ENCODE data around the gene ARHGAP23.
"Not testable (repeated sequence)": the region's sequence is repeated elsewhere in the genome, so short reads cannot be mapped to it uniquely, and the experiment has no call there.

Gene ARHGAP23

DNA sequence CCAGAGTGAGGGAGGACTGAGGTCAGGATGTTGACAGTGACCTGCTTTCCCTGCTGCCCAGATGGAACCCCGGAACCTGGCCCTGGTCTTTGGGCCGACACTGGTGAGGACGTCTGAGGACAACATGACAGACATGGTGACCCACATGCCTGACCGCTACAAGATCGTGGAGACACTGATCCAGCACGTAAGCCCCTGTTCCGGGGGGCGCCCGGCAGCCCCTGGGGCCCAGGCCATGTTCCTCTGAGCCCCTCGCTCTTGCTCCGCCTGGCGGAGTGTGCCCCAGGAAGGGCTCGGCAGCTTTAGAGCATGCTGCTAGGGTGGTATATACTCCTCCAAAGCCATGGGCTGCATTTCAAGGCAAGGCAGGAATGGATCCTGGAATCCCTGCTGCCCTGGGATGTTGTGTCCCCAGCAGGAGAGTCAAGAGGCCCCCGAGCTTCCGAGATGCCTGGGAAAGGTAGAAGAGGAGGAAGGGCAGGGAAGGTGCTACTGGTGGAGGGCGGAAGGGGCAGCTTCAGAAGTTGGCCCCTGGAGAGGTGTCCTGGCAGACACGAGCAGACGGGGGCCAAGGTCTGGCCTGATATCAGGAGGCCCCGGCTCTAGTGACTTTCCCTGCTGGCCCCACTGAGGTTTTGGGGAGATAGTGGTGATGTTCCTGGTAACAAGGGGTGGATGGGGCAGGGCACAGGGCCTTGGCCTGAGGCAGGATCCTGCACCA lies 63.2 kb downstream of the ARHGAP23 start:
- not testable (repeated sequence) for DNase-seq

DNA sequence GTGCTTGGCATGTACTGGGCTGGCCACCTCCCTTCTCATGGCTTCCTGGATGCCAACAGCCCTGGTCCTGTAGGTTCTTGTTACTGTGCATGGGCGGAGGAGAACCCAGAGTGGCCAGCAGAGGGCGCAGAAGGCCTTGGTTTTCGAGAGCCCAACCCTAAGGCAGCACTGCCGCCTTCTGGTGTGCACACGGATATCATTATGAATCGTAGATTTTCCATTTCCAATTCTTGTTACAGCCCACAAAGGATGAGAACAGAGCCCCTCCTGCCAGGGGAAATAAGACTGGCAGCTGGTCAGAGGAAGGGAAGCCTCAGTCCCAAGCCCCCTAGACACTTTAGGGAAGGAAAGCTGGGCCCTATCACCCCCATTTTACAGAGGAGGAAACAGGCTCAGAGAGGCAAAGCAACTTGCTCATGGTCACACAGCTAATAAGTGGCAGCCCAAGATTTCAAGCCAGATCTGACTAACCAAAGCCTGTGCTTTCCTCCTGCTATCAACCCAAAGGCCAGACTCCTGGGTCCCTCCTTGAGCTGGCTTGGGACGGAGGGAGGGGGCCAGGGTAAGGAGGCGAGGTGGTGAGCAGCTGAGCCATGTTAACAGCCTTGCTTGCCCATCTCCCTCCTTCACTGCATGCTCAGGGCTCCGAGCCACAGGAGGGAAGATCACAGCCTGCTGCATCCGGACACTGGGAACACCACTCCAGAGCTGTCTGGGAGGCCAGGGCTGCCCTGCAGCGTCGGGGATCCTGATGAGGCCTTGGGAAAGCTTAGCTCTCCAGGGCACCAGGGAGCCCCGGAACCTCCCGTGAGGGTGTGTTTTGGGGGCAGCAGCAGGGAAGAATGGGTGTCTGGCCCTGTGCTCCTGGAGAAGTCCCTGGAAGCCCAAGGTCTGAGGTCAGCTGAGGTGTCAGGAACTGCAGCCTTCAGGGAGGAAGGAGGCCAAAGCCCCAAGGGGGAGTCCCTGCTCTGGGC lies 64.1 kb downstream of the ARHGAP23 start:
- peak; percentile 51 to 93 for DNase-seq

DNA sequence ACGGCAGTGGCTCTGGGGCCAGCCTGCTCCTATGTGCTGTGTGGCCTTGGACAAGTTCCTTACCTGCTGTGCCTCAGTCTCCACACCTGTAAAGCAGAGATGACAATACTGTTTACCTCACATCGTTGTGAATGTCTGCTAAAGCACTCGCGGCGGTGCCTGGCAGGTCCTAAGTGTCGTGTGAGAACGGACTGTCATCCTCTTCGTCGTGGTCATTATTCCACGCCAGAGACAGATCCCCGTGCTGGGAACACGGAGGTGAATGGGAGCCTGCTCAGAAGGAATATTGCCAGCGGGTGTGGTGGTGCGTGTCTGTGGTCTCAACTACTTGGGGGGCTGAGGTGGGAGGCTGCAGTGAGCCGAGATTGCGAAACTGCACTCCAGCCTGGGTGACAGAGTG lies 65.9 kb downstream of the ARHGAP23 start:
- DNase-seq, result not testable (repeated sequence)

DNA sequence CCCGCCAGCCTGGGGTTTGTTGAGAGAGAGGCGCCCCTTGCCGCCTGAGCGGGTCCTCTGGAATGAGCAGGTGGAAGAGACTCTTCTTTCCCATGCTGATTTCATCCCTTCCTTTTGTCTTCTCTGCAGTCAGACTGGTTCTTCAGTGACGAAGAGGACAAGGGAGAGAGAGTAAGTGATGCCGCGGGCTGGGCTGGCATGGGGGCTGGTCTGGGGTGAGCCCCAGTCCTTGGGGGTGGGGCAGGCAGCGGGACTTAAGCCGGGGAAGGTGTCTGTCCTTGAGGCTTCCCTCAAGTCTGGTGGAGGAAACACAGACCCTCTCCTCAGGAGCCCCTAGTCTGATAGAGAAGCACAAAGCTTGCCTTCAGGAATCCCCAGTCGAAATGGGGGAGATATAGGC lies 69.4 kb downstream of the ARHGAP23 start:
- not testable (repeated sequence) for DNase-seq

DNA sequence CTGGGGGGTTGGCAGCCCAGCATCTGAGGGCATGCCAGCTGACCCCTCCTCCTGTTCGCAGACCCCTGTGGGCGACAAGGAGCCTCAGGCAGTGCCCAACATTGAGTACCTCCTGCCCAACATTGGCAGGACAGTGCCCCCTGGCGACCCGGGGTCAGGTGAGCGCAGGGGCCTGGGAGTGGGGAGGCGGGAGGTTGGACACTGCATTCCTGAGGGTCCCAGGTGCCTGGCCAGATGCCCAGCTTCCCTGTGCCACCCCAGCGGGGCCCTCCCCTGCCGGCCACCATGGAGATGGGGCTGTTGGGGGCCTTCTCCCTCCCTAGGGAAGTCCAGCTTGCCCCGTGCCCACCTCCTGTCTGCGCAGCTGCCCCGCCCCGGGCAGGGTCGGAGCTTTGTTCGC lies 70.1 kb downstream of the ARHGAP23 start:
- no peak for DNase-seq

DNA sequence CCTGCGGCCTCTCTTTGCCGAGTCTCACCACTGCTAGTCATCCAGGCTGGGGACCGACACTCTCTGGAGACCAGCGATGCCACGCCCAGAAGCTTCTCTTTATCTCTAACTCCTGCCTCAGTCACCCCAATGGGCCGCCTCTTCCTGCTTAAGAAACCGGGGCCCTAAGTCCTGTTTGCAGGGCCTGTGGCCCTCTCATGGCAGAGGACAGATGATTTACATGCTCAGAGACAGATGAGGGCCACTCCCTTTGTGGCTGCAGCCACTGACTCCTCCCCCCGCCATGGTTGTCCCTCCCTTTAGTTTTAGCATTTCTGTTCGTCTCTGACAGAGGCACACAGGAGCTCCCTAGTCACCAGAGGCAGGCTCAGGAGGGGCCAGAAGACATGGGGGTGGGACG lies 71.0 kb downstream of the ARHGAP23 start:
- DNase-seq, result not testable (repeated sequence)

DNA sequence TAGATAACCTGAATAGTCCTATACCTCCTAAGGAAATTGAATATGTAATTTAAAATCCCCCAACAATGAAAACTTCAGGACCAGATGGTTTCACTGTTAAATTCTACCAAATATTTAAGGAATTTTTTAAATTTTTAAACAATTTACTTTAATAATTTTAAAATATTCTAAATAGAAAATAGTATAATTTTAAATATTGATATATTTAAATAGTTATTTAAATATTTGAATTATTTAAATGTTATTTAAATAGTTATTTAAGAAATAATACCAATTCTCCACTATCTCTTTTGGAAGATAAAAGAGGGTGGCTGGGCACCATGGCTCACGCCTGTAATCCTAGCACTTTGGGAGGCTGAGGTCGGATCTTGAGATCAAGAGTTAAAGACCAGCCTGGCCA lies 73.5 kb downstream of the ARHGAP23 start:
- not testable (repeated sequence) for DNase-seq

DNA sequence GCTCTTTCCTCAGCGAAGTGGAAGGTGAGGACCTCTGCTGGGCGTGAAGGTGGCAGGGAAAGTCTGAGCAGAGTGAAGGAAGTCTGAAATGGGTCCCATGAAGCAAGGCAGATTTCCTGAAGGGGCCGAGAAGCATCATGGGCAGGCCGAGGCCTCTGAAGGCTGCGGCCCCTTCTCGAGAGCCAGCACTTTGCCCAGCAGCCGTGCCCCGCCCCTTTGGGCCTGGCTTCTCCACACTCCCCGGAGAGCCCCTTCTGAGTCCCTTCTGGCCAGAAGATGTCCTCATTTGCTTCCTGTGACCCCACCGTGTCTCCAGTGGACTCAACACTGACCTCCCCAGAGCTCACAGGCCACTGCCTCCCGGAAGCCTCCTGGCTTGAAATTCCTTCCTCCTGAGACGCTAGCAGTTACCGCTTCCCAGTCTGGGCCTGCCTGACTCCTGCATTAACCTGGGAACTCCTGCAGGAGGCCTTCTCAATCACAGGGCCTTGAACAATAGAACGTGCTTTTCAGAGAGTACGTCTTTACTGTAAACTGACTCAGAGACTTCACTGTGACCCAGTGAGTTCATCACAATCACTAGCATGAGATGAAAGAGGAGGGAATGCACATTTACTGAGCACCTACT lies 75.1 kb downstream of the ARHGAP23 start:
- DNase-seq, result not testable (repeated sequence)

DNA sequence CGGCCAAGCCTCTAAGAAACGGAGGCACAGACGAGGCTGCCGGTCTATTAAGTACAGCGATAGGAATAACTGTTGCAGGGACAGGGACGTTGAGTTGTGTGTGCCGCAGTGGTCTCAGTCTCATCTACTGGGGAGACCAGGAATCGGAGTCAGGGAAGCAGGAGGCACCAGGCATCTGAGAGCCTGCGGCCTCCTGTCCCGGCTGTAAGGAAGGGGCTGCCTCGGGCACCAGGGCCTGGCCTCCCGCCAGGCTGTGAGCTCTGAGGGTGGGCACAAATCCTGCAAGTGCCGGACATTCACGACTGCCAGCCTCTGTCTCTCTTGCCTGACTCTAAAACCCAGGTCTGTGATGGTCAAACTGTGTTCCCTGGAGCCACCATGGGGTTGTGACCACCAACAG lies 76.0 kb downstream of the ARHGAP23 start:
- DNase-seq, result no peak

DNA sequence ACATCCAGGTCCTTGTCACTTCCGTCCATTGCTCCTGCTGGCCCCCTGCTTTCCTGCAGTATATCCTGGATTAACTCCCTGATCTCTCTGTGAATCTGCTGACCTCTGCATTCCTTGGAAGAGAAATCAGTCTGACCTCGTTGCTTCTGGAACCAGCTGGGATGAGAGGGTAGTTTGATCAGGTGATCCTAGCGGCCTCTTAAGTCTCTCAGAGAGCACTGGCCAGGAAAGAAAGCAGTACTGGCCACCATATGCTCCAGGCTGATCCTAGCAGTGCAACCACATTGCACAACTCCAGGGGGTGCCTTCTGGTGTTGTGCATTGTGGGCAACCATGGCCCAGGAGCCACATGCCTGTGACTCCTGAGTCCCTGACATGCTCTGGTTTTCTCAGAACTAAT lies 79.2 kb downstream of the ARHGAP23 start:
- DNase-seq, result no peak

DNA sequence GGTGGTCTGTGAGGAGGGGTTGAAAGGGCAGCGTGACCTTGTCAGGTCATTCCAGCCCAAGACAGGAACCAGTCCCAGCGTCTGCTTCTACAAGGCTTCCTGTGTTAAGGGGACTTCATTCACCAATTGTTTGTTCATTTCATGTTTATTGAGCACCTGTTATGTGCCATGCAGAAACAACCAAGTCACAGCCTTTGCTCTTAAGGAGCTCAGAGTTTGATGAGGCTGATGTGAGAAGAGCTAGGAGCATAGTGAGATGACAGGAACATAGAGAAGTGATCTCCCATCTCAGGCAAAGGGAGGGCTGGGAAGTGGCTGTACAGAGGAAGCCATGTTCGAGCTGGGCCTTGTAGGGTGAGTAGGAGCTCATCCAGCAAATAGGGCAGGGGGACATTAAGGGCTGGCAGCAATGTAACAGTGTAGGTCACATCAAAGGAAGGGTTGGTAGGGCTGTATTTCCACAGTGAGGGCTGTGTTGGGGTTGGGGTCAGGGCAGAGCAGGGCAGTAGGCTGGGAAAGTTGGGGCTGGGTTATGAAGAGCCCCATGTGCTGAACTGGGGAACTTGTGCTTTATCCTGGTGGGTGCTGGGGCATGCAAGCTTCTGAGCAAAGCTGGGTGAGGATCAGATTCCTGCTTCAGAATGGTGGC lies 79.8 kb downstream of the ARHGAP23 start:
- no peak for DNase-seq

DNA sequence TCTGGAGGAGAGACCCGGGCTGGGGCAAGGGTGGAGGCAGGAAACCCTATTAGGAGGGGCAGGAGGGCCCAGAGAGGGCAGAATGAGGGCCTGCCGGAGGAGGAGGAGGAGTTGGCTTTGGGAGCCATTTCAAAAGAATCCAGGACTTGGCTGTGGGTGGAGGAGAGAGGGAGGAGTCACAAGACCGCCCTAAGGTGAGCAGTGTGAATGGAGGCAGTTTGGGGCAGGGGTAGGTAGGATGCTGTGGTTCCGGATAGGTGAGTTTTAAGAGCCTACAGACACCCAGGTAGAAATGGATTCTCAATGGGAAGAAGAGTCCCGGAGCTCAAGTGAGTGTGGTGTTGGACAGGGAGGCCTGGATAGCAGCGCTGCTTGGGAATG lies 80.3 kb downstream of the ARHGAP23 start:
- no peak for DNase-seq

DNA sequence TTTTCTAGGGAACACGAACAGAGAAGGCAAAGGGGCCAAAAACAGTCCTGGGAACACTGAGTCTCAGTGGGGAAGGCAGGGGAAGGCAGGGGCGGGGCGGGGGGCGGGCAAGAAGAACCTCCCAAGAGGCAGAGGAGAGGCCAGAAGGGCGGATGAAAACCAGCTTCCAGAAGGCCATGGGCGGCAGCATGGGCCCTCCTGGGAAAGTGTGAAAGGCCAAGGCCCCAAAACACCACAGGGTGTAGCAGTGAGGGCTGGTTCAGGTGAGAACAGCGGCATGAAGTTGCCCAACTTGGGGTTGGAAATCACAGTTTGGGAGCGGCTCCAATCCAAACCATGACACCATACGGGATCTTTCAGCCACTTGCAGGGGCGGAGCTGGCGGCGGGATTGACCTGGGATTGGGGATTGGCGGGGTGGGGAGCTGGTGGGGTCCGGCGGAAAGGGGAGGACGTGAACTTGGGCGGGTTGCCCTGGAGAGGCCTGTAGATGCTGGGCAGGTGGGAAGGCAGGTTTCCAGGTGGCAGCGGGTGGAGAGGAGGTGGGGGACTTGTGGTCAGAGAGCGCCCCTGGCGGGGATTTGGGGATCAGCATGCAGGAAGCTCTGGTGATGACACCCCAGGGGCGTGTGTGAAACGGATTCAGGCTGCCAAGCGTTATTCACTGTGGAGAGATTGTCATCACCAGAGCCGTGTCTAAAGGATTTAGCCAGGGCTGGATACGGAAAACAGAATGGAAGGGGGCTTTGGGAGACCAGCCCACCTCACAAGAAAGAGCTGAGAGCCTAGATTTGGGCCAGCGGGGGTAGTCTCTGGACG lies 80.9 kb downstream of the ARHGAP23 start:
- DNase-seq, result peak; percentile 30 to 84

DNA sequence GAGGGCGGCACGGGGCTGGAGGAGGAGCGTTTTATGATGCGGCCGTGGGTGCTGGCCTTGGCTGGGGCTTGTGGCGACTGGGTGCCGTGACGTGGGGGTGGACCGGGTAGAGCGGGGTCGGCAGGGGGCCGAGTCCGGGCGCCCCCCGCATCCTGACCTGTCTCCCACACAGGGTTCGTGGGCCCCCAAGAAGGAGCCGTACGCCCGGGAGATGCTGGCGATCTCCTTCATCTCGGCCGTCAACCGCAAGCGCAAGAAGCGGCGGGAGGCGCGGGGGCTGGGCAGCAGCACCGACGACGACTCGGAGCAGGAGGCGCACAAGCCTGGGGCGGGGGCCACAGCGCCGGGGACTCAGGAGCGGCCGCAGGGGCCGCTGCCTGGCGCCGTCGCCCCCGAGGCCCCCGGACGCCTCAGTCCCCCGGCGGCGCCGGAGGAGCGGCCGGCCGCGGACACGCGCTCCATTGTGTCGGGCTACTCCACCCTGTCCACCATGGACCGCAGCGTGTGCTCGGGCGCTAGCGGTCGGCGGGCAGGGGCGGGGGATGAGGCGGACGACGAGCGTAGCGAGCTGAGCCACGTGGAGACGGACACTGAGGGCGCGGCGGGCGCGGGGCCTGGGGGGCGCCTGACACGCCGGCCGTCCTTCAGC lies 81.6 kb downstream of the ARHGAP23 start:
- no peak for DNase-seq

DNA sequence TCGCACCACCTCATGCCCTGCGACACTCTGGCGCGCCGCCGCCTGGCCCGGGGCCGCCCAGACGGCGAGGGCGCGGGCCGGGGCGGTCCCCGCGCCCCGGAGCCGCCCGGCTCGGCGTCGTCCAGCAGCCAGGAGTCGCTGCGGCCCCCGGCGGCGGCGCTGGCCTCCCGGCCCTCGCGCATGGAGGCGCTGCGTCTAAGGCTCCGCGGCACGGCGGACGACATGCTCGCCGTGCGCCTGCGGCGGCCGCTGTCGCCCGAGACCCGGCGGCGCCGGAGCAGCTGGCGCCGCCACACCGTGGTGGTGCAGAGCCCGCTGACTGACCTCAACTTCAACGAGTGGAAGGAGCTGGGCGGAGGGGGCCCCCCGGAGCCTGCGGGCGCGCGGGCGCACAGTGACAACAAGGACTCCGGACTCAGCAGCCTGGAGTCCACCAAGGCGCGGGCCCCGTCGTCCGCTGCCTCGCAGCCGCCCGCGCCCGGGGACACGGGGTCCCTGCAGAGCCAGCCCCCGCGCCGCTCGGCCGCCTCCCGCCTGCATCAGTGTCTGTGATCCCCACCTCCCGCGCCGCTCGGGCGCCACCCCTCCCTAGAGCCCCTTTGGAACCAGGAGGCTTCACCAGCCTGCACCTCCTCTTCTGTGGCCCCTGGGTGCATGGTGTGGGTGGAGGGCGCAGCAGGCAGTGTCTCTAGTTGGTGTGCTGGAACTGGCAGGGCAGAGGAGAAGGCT lies 82.3 kb downstream of the ARHGAP23 start:
- DNase-seq, result no peak

DNA sequence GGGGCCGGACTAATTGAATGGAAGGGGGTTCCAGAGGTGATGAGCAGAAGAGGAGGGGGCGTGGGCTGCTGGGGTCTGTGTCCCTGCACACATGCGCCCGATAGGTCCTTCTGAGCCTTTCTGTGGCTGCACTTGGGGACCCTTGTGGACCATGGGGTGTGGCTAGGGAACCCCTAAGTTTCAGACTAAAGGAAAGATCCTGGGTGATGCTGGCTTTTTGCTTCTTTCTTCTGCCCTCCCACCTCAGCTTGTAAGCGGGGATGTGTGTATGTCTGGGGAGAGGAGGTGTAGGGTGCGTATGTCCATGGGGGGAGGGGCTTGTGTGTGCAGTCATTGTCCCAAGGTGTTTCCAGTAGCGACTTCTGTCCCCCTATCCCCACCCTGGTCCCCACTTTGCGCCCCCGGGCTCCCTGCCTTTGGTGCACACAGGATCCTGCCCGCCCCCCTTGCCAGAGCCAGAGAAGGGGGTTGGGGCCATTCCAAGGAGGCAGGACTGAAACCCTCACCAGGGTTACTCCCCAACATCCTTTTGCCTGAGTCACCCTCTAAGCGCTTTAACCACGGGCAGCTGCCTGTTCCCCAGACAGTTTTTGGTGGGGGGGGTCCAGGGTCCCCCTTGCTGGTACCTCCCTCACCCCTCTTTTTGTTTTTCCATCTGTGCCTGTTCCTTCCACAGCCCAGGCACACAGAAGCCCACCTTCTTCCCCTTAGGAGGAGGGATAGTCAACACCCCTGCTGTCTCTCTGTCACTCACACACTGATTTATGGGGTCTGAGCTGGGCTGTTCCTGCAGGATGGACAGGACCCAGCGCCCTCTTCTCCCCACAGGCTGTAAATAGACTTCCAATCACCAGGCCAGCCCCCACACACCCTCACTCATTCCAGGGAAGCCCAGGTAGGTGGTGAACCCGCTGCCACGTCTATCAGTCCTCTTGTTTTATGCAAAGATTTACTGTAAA lies 83.2 kb downstream of the ARHGAP23 start:
- no peak for DNase-seq

DNA sequence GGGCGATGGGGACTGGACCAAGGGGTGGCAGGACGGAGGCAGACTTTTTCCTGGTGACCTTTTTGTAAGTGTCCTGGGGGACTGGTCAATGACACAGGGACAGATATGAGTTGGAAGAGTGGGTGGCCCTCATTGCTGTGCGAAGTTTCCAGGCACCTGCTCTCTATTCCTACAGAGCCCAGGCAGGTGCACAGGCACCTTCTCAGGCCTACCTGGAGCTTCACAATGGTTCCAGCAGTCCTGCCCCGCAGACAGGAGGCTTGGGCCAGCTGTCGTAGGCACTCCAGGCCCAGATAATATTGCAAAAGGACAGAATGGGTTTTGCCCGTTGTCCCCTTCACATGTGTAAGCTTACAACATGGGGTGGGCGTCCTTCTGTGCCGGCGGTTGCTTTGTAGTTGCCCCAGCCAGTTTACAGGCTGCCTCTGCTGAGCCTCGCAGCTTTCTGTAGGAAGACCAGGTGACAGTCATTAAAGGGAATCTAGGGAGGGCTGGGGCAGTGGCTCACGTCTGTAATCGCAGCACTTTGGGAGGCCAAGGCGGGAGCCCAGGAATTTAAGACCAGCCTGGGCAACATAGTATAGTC lies 84.3 kb downstream of the ARHGAP23 start:
- DNase-seq, result no peak

DNA sequence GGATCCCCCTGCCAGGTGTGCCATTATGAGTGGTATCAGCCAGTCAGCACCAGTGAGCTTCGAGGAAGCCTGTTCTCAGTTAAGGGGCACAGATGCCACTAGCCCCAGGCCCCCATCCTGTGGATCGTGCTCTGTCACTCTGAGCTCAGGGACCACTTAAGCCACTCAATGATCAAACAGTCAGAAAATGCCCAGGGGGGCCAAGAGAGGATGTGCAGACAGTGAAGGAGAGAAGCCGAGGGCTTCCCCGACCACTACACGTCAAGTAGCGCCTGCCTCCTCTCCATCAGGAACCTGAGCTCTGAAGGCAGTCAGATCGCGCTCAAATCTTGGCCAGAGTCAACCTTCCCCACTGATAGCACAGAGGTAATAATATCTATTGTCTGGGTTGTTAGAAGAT lies 98.3 kb downstream of the ARHGAP23 start:
- not testable (repeated sequence) for DNase-seq

DNA sequence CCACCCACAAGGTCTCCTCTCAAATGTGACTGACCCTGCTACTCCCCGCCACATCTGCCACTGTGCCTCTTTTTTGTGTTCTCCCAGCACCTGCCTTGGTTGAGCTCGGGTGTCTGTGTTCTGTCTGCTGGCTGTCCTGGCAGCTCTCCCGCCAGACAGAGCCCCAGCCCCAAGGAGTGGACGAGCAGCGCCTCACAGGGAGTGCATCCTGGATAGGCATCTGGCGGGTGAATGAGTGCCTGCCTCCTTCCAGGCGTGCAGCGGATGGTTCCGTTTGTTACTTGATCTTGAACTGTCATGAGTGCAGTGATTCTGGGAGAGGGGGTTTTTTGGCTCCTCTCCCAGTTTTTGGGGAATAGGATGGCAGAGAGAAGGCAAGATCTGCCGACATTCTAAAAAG lies 99.9 kb downstream of the ARHGAP23 start:
- DNase-seq, result not testable (repeated sequence)
